Activated effector memory CD4-positive, alpha-beta T cell treated with anti-CD3 and anti-CD28 coated beads, Interleukin-2, amount 50 U/mL, for 16 hours (primary cell): ENCODE measurements around the gene HDAC4.
A peak's percentile ranks its signal among the peaks of the same experiment; 100 is the strongest.

Experiments
- DNase-seq: peaks from one replicate; pipeline ENCODE4 v3.0.0-alpha.2; 2020

Gene HDAC4

GRCh38 chr2:239033801-239034560, 366.8 kb downstream of the HDAC4 start:
- DNase-seq: peak; percentile 22

GRCh38 chr2:239029958-239030357, 370.9 kb downstream of the HDAC4 start:
- peak; percentile 27 for DNase-seq

DNA sequence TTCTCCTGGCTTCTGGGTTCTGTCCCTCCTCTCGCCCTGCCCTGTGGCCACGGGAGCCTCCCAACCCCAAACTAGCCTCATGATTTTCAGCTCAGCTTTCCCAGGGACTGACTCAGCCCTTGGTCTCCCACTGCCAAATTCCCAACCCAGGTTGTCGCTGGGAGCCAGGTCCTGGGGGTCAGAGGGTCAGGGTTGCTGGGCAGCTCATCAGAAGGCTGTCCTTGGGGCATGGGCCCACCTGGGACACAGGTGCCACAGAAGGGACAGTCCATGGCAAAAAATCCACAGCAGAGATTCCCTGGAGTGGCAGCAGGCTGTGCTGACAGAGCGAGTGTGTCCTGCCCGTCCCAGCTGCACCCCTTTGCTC, 372.6 kb downstream of the HDAC4 start:
- peak; percentile 19 for DNase-seq

DNA sequence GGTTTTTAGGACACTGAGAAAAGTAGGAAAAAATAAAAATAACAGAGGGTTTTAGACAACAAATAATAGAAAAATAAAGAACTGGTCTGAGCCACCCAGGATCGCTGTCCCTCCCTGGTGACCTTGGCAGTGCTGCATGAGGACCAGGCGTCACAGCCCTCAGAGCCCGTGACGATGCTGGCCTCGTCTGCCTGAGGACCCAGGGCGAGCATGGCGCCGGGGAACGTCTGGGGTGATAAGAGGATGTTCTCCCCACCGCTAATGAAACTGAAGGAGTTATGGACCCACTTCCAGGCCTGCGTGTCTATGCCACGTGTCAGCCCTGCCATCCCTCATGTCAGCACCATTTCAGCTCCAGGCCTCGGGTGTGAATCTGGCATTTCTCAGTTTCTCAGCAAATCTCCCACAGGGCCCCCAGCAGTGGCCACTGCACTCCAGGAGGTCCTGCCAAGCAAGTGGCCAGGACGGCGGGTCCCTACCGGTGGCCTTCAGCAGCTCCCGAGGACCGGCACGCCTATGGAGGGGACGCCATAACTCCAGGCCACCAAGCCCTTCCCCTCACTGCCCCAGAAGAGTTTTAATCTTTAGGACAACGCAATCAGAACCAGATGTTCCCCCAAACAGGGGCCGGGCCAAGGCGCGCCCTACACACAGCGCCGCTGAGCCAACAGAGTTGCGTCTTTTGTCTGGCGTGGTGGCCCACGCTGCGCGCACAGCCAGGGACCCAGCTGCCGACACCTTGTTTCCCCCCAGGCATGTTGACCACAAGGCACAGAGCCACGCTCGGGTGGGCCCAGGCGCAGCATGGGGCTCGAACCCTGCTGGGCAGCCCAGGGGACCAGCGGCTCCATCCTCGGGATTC, 373.2 kb downstream of the HDAC4 start:
- peak; percentile 43 for DNase-seq

DNA sequence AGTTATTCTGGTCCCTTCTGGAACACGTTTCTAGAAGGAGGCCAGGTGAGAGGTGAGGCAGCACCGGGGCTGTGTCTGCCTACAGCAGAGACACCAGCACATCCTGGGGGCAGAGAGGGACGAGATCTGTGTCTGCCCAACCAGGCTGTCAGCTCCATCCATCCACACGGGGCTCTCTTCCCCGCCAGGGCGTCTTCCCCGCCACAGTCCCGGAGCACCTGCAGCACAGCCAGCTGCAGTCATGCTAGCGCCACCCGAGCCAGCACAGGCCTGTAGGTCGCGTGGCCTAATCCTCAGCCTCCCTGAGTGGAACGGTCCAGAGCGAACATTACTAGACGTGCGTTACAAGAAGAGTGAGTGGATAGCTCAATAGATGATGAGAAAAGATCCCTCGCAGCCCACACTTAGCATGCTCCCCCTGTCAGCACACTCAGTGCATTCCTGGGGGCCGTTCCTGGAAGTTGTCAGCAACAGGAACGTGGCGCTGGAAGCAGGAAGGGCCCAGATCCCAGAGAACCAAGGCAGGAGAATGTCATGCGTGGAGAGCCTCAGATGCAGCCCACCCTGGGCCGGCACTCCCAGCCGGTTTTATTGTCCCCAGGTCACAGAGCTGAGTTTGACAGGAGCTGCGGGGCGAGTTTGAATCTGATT, 374.0 kb downstream of the HDAC4 start:
- peak; percentile 33 for DNase-seq

GRCh38 chr2:239025951-239026461, 374.8 kb downstream of the HDAC4 start:
- DNase-seq: peak; percentile 33

- DNase-seq: peak; percentile 55
Measured at GRCh38 chr2:239025096-239025801, 375.6 kb downstream of the HDAC4 start.

DNA sequence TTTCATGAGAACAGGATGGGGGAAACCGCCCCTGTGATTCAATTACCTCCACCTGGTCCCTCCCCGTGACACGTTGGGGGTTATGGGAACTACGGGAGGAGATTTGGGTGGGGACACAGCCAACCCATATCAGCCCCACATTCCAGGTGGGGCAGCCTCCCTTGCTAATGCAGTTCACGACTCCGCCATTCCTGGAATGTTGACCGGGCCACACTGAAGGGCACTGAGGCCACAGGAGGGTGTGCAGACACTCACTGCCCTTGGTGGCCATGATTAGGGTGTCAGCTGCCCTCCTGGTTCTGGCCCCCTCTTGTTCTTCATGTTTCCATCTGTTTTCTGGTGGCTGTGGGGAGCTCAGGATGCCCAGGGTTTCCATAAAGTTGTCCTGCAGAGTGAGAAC, 376.6 kb downstream of the HDAC4 start:
- DNase-seq: peak; percentile 30

GRCh38 chr2:239022437-239023260, 378.2 kb downstream of the HDAC4 start:
- DNase-seq: peak; percentile 21

GRCh38 chr2:239021651-239022436, 379.0 kb downstream of the HDAC4 start:
- DNase-seq: peak; percentile 47

DNA sequence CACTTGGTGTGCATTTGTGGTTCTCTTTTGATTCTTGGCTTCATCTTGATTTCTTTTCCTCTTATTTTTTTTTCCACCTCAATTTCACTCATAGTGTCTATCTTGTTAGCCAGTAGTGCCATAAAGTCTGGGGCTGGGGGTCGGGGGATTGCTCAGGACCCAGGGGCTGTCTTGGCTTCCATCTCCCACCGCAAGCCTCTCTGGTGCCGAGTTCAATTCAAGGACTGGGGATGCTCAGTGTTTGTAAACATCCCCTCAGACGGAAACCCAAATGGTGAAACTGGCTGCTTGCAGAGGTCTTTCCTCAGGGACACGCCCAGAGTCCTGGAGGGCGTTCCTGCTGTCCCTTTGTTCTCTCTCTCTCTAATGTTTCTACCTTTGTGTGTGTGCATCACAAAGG, 379.6 kb downstream of the HDAC4 start:
- DNase-seq: peak; percentile 12

GRCh38 chr2:239020541-239021041, 380.2 kb downstream of the HDAC4 start:
- peak; percentile 52 for DNase-seq

DNA sequence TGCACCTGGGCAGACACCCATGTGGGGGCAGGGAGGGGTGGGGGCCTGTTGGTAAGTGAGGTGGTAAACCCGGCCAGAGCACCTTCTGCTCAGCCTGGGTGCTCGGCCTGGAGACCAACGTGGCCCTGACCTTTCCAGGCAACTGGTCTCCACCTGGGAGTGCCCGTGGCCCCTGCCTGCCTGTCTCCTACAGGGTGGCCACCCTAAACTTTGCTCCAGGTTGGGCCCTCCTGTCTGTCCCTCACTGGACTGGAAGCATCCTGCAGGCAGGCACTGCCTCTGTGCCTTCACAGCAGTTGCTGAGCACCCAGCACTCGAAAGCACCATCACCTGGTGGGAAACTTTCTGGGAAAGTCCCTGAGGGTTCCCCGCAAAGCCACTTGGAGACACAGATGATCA, 381.6 kb downstream of the HDAC4 start:
- peak; percentile 54 for DNase-seq

DNA sequence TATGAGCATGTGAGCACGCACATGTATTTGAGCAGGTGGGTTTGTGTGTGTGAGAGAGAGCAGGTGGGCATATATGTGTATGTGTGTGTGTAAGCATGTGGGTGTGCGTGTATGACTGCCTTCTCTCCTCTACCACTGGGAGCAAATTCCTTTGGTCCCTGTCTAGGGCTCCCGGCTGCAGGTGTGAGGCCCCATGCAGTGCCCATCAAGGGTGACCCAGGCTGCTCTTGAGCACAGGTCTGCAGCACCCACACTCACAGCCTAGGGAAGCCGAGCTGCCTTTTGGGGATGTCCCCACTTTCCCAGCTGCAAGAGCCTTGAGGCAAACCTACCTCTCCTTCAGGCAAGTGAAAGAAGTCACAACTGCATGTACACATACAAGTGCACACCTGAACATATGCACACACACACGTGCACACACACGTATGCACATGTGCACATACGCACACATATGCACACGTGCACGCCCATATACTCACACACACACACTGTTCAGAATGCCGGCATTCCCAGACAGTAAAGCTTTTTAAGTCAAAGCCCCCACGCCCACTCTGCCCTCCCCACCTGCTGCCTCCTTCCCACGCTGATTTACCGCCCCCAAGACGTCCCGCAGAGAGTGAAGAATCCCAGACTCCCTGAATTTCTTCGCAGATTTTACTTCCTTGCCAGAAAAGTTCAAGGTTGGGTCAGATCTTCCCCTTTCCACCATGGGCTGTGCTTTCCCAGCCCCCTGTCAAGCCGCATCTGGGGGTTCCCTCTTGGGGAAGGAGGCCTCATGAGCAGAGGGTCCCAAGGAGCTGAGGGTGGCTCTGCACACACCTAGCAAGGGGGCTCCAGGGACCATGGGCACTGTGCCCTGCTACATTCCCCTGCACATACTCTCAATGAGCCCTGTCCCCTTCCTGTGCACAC, 382.3 kb downstream of the HDAC4 start:
- peak; percentile 36 for DNase-seq

DNA sequence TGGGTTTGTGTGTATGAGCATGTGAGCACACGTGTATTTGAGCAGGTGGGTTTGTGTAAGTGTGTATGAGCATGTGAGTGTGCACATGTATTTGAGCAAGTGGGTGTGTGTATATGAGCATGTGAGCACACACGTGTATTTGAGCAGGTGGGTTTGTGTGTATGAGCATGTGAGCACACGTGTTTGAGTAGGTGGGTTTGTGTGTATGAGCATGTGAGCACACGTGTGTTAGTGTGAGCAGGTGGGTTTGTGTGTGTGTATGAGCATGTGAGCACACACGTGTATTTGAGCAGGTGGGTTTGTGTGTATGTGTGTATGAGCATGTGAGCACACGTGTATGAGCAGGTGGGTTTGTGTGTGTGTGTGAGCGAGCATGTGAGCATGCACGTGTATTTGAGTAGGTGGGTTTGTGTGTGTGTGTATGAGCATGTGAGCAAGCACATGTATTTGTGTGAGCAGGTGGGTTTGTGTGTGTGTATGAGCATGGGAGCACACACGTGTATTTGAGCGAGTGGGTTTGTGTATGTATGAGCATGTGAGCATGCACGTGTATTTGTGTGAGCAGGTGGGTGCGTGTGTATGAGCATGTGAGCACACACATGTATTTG, 383.2 kb downstream of the HDAC4 start:
- no peak for DNase-seq

GRCh38 chr2:239015901-239016675, 384.7 kb downstream of the HDAC4 start:
- peak; percentile 47 for DNase-seq

GRCh38 chr2:239015218-239015900, 385.5 kb downstream of the HDAC4 start:
- peak; percentile 36 for DNase-seq
